Stimulated activated CD8-positive, alpha-beta memory T cell treated with anti-CD3 and anti-CD28 coated beads, Interleukin-15, amount 100 ng/mL, for 1 hour (primary cell): ENCODE measurements around the gene ALAD.
A peak's percentile ranks its signal among the peaks of the same experiment; 100 is the strongest.

Experiments
- DNase-seq: peaks from one replicate; pipeline ENCODE4 v3.0.0-alpha.2; 2020; ENCODE audit warnings: low read depth

The ALAD gene

GRCh38 chr9:113349066-113349444 lies 52.0 kb downstream of the ALAD start:
- DNase-seq, result no peak

GRCh38 chr9:113348437-113348836 lies 52.6 kb downstream of the ALAD start:
- no peak for DNase-seq

- DNase-seq, result no peak
These were observed 55.4 kb downstream of the ALAD start for GRCh38 chr9:113345671-113346070.

- DNase-seq, result no peak
These were observed 55.9 kb downstream of the ALAD start for GRCh38 chr9:113345190-113345589.

GRCh38 chr9:113343732-113344231 lies 57.3 kb downstream of the ALAD start:
- DNase-seq, result no peak

- no peak for DNase-seq
These were observed 59.2 kb downstream of the ALAD start for GRCh38 chr9:113341712-113342410.

- peak; percentile 59 for DNase-seq
These were observed 60.9 kb downstream of the ALAD start, which contains the start of gene WDR31 for GRCh38 chr9:113340011-113340699. TSS of gene WDR31 (minus strand) at chr9:113340275. CDS start at chr9:113332022, 8,253 bp downstream.

- DNase-seq, result no peak
These were observed 63.4 kb downstream of the ALAD start for GRCh38 chr9:113337714-113338113.
